Kidney glomerular epithelial cell (primary cell): ENCODE results near the gene DHRSX.
"Not testable (repeated sequence)": the region's sequence is repeated elsewhere in the genome, so short reads cannot be mapped to it uniquely, and the experiment has no call there.

Source experiments
- DNase-seq: peaks from one replicate; lab custom pipeline; 2025; lab: John Stamatoyannopoulos, UW

The DHRSX gene

GRCh38 chrX:2211667-2212066 lies 289.1 kb downstream of the DHRSX start:
- DNase-seq = not testable (repeated sequence)

DNA sequence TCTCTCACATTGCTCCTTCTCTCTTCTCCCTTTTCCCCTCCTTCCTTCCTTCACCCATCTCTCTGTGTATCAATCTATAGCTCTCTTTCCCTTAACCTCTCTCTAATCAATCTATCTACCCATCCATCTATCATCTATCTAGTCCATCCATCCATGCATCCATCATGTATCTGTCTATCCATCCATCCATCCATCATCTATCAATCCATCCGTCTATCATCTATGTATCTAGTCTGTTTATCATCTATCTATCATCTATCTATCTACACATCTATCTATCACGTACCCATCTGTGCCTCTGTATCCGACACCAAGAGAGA lies 307.5 kb downstream of the DHRSX start:
- DNase-seq = no peak

GRCh38 chrX:2192584-2193272 lies 308.0 kb downstream of the DHRSX start:
- no peak for DNase-seq

GRCh38 chrX:2188840-2189239 lies 311.9 kb downstream of the DHRSX start:
- DNase-seq = no peak

DNA sequence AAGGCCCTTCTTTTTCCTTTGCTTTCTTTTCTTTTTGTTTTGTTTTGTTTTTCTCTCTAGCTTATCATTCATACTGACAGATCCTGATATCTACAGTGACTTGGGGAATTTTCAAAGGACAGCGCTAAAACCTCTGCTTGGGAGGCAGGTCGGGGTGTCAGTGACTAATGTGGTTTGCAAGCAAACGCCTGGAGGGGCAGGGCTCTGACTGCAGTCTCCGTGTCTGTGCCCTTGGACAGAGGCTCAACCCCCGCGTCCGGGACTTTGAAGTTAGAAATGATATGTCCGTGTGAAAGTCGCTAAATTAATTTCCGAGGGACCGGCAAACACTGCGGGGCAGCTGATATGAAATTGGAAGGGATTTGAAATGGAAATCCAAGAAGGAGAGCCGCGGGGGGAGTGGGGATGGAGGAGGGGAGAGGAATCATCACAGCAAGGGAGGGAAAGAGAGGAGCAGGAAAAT lies 312.4 kb downstream of the DHRSX start:
- DNase-seq = peak; percentile 12

GRCh38 chrX:2187352-2188115 lies 313.2 kb downstream of the DHRSX start:
- DNase-seq = no peak

- DNase-seq = no peak
These were observed 315.3 kb downstream of the DHRSX start for GRCh38 chrX:2185341-2186082.

DNA sequence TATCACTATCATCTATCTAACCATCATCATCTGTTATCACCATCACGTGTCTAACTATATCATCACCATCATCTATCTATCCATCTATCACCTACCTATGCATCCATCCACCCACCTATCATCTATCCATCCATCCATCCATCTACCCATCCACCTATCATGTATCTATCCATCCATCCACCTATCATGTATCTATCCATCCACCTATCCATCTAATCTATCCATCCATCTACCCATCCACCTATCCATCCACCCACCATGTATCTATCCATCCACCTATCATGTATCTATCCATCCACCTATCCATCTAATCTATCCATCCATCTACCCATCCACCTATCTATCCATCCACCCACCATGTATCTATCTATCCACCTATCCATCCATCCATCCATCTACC lies 316.7 kb downstream of the DHRSX start:
- no peak for DNase-seq

DNA sequence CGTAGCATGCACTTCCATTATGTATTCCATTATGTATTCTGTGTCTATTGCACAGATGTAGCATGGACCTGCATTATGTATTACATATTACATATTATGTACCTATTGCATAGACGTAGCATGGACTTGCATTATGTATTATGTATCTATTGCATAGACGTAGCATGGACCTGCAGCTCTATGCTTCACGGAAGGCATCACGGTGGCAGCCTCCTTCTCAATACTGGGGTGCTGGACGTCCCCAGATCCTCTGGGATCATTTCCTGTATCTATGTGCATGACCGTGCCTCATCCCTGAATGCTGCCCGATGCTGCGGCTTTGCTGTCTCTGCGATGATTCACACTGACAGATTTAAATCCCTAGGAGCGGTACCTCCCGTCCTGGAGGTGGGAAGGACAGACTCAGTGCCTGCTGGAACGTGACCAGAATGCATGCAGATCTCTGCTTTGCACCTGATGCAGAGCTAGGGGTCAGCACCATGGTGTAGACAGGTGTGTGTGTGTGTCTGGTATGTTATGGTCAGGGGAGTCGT lies 317.5 kb downstream of the DHRSX start:
- DNase-seq = peak; percentile 16

GRCh38 chrX:2177541-2177940 lies 323.2 kb downstream of the DHRSX start:
- DNase-seq = no peak

DNA sequence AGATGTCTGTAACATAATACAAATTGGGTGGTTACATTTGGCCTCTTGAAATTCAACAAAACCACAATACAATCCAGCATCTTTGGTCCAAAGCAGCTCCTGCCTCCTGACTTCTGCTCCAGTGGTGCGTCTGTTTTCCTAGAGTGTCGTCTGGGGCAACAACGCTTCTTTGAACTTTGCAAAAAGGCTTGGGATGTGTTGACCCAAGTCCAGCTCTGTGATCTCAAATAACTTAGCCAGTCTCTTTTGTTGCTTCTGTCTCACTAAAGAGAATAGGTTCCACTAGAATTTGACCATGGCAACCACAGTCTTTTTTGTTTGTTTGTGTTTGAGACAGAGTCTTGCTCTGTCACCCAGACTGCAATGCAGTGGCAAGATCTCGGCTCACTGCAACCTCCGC lies 324.0 kb downstream of the DHRSX start:
- no peak for DNase-seq

- DNase-seq = no peak
These were observed 324.5 kb downstream of the DHRSX start for GRCh38 chrX:2176274-2176673.

GRCh38 chrX:2172359-2172758 lies 328.4 kb downstream of the DHRSX start:
- no peak for DNase-seq
